IPS-18c (cell line): ENCODE measurements around the gene TMEM252.

Source experiments
- H3K4me3 ChIP-seq: 2 replicates; pipeline ENCODE4 v1.7.0; 2013; ENCODE audit warnings: low read depth, mild to moderate bottlenecking, low read length, moderate library complexity; ENCODE audit not compliant: insufficient read depth
- H3K9me3 ChIP-seq: one replicate; pipeline ENCODE4 v1.6.1; 2013; ENCODE audit warnings: mild to moderate bottlenecking, low read length, moderate library complexity; ENCODE audit not compliant: control insufficient read depth, insufficient read depth

Gene TMEM252

GRCh38 chr9:68540712-68541535 lies at the start of gene TMEM252:
Gene TMEM252, minus strand, starts transcription at chr9:68540883. Its CDS starts 69 bp downstream, at chr9:68540814.
- no peaks in the 10 kb centered on the region for H3K9me3 ChIP-seq
- H3K4me3 ChIP-seq, result no peak within 1 kb of the TSS

- H3K9me3 ChIP-seq, result no peaks in the 10 kb centered on the region
- H3K4me3 ChIP-seq, result no peak overlapping the region
These were observed 44.5 kb upstream of the TMEM252 start for GRCh38 chr9:68585034-68585761.

- H3K9me3 ChIP-seq, result no peaks in the 10 kb centered on the region
These were observed 43.7 kb upstream of the TMEM252 start for GRCh38 chr9:68584189-68585033.

GRCh38 chr9:68581696-68582095 lies 41.0 kb upstream of the TMEM252 start:
- H3K4me3 ChIP-seq, result no peak overlapping the region

More at GRCh38 chr9:68584189-68585033, 43.7 kb upstream of the TMEM252 start:
- no peak overlapping the region for H3K4me3 ChIP-seq

GRCh38 chr9:68577774-68578591 lies 37.3 kb upstream of the TMEM252 start:
- Histone ChIP-seq H3K4me3 (no peak overlapping the region), H3K9me3 (no peaks in the 10 kb centered on the region)

More at GRCh38 chr9:68581696-68582095, 41.0 kb upstream of the TMEM252 start:
- no peaks in the 10 kb centered on the region for H3K9me3 ChIP-seq

- H3K4me3 ChIP-seq, result no peak overlapping the region
These were observed 35.1 kb upstream of the TMEM252 start for GRCh38 chr9:68575817-68576216.

GRCh38 chr9:68574150-68574549 lies 33.5 kb upstream of the TMEM252 start:
- H3K4me3 ChIP-seq, result no peak overlapping the region
- H3K9me3 ChIP-seq, result no peaks in the 10 kb centered on the region

More at GRCh38 chr9:68575817-68576216, 35.1 kb upstream of the TMEM252 start:
- no peaks in the 10 kb centered on the region for H3K9me3 ChIP-seq

- Histone ChIP-seq H3K9me3 (no peaks in the 10 kb centered on the region), H3K4me3 (no peak overlapping the region)
These were observed 26.9 kb upstream of the TMEM252 start for GRCh38 chr9:68567565-68567964.

GRCh38 chr9:68562461-68562860 lies 21.8 kb upstream of the TMEM252 start:
- no peaks in the 10 kb centered on the region for H3K9me3 ChIP-seq
- no peak overlapping the region for H3K4me3 ChIP-seq

- no peak overlapping the region for H3K4me3 ChIP-seq
These were observed 19.6 kb upstream of the TMEM252 start for GRCh38 chr9:68560071-68560844.

GRCh38 chr9:68558545-68558944 lies 17.9 kb upstream of the TMEM252 start:
- Histone ChIP-seq H3K9me3 (no peaks in the 10 kb centered on the region), H3K4me3 (no peak overlapping the region)

More at GRCh38 chr9:68560071-68560844, 19.6 kb upstream of the TMEM252 start:
- no peaks in the 10 kb centered on the region for H3K9me3 ChIP-seq

GRCh38 chr9:68555437-68556150 lies 14.9 kb upstream of the TMEM252 start:
- H3K9me3 ChIP-seq, result no peaks in the 10 kb centered on the region

GRCh38 chr9:68552700-68553476 lies 12.2 kb upstream of the TMEM252 start:
- no peak overlapping the region for H3K4me3 ChIP-seq
- H3K9me3 ChIP-seq, result no peaks in the 10 kb centered on the region

More at GRCh38 chr9:68555437-68556150, 14.9 kb upstream of the TMEM252 start:
- no peak overlapping the region for H3K4me3 ChIP-seq

GRCh38 chr9:68551191-68551590 lies 10.5 kb upstream of the TMEM252 start:
- H3K4me3 ChIP-seq, result no peak overlapping the region
- H3K9me3 ChIP-seq, result no peaks in the 10 kb centered on the region

- H3K9me3 ChIP-seq, result no peaks in the 10 kb centered on the region
- H3K4me3 ChIP-seq, result no peak overlapping the region
These were observed 7.6 kb upstream of the TMEM252 start for GRCh38 chr9:68548241-68548640.
